ENCODE results near the gene OR2AT4.

OR2AT4 gene

GRCh38 chr11:75068993-75069392, 27.7 kb downstream of the OR2AT4 start:
- TF ChIP-seq, protein P1, sequence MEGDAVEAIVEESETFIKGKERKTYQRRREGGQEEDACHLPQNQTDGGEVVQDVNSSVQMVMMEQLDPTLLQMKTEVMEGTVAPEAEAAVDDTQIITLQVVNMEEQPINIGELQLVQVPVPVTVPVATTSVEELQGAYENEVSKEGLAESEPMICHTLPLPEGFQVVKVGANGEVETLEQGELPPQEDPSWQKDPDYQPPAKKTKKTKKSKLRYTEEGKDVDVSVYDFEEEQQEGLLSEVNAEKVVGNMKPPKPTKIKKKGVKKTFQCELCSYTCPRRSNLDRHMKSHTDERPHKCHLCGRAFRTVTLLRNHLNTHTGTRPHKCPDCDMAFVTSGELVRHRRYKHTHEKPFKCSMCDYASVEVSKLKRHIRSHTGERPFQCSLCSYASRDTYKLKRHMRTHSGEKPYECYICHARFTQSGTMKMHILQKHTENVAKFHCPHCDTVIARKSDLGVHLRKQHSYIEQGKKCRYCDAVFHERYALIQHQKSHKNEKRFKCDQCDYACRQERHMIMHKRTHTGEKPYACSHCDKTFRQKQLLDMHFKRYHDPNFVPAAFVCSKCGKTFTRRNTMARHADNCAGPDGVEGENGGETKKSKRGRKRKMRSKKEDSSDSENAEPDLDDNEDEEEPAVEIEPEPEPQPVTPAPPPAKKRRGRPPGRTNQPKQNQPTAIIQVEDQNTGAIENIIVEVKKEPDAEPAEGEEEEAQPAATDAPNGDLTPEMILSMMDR (IDR thresholded peaks at IDR 0.05; ENCODE audit: insufficient read depth, low read depth, low read length, missing control alignments): no peak
- DNase-seq (ENCODE audit: low read depth): no peak
- no peak overlapping the region for H3K4me3 ChIP-seq (ENCODE audit: low read depth, low read length)

DNA sequence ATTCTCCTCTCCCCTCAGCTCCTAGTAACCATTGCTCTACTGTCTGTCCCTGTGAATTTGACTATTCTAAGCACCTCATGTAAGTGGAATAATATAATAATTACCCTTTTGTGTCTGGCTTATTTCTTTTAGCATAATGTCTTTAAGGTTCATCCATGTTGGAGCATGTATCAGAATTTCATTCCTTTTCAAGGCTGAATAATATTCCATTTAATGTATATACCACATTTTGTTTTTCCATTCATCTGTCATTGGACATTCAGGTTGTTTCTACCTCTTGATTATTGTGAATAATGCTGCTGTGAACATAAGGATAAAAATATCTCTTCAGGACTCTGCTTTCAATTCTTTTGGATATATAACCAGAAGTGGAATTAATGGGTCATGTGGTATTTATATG, 28.1 kb downstream of the OR2AT4 start:
- no peak overlapping the region for H3K4me3 ChIP-seq (ENCODE audit: low read depth, low read length)
- TF ChIP-seq, protein P1 (IDR thresholded peaks at IDR 0.05; ENCODE audit: insufficient read depth, low read depth, low read length, missing control alignments): no peak
- no peak for DNase-seq (ENCODE audit: low read depth)

DNA sequence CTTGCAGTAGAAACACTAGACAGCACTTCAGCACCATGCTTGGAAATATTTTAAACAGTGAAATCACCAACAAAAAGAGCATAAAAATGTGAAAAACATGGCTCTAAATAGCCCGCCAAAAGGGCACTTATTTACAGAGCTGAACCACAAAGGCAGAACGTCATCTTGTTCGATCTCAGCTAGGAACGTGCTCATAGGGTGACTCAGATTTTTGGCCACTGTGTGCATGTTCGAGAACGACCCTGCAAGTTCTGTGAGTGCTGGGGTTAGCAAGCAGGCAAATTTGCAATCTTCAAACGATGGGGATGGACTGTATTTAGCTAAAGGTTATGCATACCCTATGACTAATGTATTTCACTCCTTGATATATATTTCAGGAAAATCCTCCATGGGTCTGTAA, 30.6 kb downstream of the OR2AT4 start:
- no peak overlapping the region for H3K4me3 ChIP-seq (ENCODE audit: low read depth, low read length)
- no peak for DNase-seq (ENCODE audit: low read depth)
- TF ChIP-seq, protein P1 (IDR thresholded peaks at IDR 0.05; ENCODE audit: insufficient read depth, low read depth, low read length, missing control alignments): no peak

GRCh38 chr11:75063741-75064314, 32.8 kb downstream of the OR2AT4 start:
- no peak overlapping the region for H3K4me3 ChIP-seq (ENCODE audit: low read depth, low read length)
- TF ChIP-seq, protein P1 (IDR thresholded peaks at IDR 0.05; ENCODE audit: insufficient read depth, low read depth, low read length, missing control alignments): no peak
- no peak for DNase-seq (ENCODE audit: low read depth)

GRCh38 chr11:75059299-75059698, 37.4 kb downstream of the OR2AT4 start:
- no peak overlapping the region for H3K4me3 ChIP-seq (ENCODE audit: low read depth, low read length)
- DNase-seq (ENCODE audit: low read depth): no peak
- TF ChIP-seq, protein P1 (IDR thresholded peaks at IDR 0.05; ENCODE audit: insufficient read depth, low read depth, low read length, missing control alignments): no peak

GRCh38 chr11:75056814-75057213, 39.9 kb downstream of the OR2AT4 start:
- H3K4me3 ChIP-seq (ENCODE audit: low read depth, low read length): no peak overlapping the region
- TF ChIP-seq, protein P1 (IDR thresholded peaks at IDR 0.05; ENCODE audit: insufficient read depth, low read depth, low read length, missing control alignments): no peak
- no peak for DNase-seq (ENCODE audit: low read depth)

- H3K4me3 ChIP-seq (ENCODE audit: low read depth, low read length): no peak overlapping the region
- DNase-seq (ENCODE audit: low read depth): no peak
- TF ChIP-seq, protein P1 (IDR thresholded peaks at IDR 0.05; ENCODE audit: insufficient read depth, low read depth, low read length, missing control alignments): no peak
Observed at GRCh38 chr11:75055511-75055910, 41.2 kb downstream of the OR2AT4 start.

All from GM12865 (cell line).